ENCODE results near the gene TRUB2.
A peak's percentile ranks its signal among the peaks of the same experiment; 100 is the strongest.
"Not testable (repeated sequence)": the region's sequence is repeated elsewhere in the genome, so short reads cannot be mapped to it uniquely, and the experiment has no call there.

Gene TRUB2

GRCh38 chr9:128340691-128341434 lies 18.6 kb upstream of the TRUB2 start:
- no peak for DNase-seq (ENCODE audit: low read depth)
- no peak for TF ChIP-seq CTCF (conservative IDR thresholded peaks at IDR 0.05; ENCODE audit: low read depth, low read length)
- H3K4me3 ChIP-seq (ENCODE audit: low read depth, low read length), result peak overlapping the region; percentile 71

- TF ChIP-seq CTCF (conservative IDR thresholded peaks at IDR 0.05; ENCODE audit: low read depth, low read length), result no peak
- H3K4me3 ChIP-seq (ENCODE audit: low read depth, low read length), result peak within 1 kb of the TSS; percentile 71
- peak; percentile 75 for DNase-seq (ENCODE audit: low read depth)
Measured at GRCh38 chr9:128339761-128340690, 17.8 kb upstream of the TRUB2 start, which contains the start of gene SLC27A4. Gene SLC27A4 (plus strand): TSS chr9:128340527. CDS start chr9:128343133, 2,606 bp downstream.

GRCh38 chr9:128338852-128339614 lies 16.8 kb upstream of the TRUB2 start:
- DNase-seq (ENCODE audit: low read depth), result not testable (repeated sequence)

GRCh38 chr9:128337936-128338335 lies 15.7 kb upstream of the TRUB2 start:
- no peak for TF ChIP-seq CTCF (conservative IDR thresholded peaks at IDR 0.05; ENCODE audit: low read depth, low read length)
- no peak overlapping the region for H3K4me3 ChIP-seq (ENCODE audit: low read depth, low read length)
- DNase-seq (ENCODE audit: low read depth), result no peak

More at GRCh38 chr9:128338852-128339614, 16.8 kb upstream of the TRUB2 start:
- not testable (repeated sequence) for H3K4me3 ChIP-seq (ENCODE audit: low read depth, low read length)

- TF ChIP-seq CTCF (conservative IDR thresholded peaks at IDR 0.05; ENCODE audit: low read depth, low read length), result no peak
- H3K4me3 ChIP-seq (ENCODE audit: low read depth, low read length), result no peak overlapping the region
- DNase-seq (ENCODE audit: low read depth), result no peak
Measured at GRCh38 chr9:128335914-128336313, 13.7 kb upstream of the TRUB2 start.

- H3K4me3 ChIP-seq (ENCODE audit: low read depth, low read length), result no peak overlapping the region
- DNase-seq (ENCODE audit: low read depth), result no peak
- TF ChIP-seq CTCF (conservative IDR thresholded peaks at IDR 0.05; ENCODE audit: low read depth, low read length), result no peak
Measured at GRCh38 chr9:128335161-128335560, 12.9 kb upstream of the TRUB2 start.

- TF ChIP-seq CTCF (conservative IDR thresholded peaks at IDR 0.05; ENCODE audit: low read depth, low read length), result no peak
- H3K4me3 ChIP-seq (ENCODE audit: low read depth, low read length), result no peak overlapping the region
- DNase-seq (ENCODE audit: low read depth), result no peak
Measured at GRCh38 chr9:128333451-128333869, 11.2 kb upstream of the TRUB2 start.
